Peyer's patch (tissue), 4 donors: ENCODE results near the gene ZNF197.

Experiments
- POLR2A ChIP-seq, 2 donors: fragments of 450-650 bp; IDR thresholded peaks; one replicate each; pipeline ENCODE4 v1.5.1; 2017; ENCODE audit warnings: antibody characterized with exemption in 2 of 2, mild to moderate bottlenecking in 2 of 2, moderate library complexity in 2 of 2
- TF ChIP-seq, protein P1 (sequence below), 6 experiments: fragments of 450-650 bp in 4 of 6; fragments of 200-600 bp in 2 of 6; sonication (generic) in 1 of 6; IDR thresholded peaks; one replicate each; pipeline ENCODE4 v1.5.1; 2017 to 2019; ENCODE audit warnings: antibody characterized with exemption in 6 of 6, mild to moderate bottlenecking in 3 of 6, moderate library complexity in 1 of 6

DNA sequence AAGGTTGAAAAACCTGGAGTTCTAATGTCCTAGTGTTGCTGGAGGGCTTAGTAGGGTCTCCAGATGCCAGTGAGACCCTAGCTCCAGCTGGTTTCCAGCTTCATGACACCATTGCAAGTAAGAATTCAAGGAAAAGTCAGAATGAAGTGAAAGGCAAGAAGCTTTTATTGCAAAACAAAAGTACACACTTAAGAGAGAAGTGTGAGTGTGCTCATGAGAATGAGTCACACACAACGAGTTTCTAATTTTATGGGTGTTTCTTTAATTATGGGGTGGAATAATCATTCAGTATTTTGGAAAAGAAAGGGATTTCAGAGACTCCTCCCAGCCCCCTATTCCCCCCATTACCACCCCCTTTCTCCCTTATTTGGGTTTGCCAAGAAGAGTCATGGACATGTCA is 63.1 kb downstream of the ZNF197 start:
- TF ChIP-seq, protein P1, sequence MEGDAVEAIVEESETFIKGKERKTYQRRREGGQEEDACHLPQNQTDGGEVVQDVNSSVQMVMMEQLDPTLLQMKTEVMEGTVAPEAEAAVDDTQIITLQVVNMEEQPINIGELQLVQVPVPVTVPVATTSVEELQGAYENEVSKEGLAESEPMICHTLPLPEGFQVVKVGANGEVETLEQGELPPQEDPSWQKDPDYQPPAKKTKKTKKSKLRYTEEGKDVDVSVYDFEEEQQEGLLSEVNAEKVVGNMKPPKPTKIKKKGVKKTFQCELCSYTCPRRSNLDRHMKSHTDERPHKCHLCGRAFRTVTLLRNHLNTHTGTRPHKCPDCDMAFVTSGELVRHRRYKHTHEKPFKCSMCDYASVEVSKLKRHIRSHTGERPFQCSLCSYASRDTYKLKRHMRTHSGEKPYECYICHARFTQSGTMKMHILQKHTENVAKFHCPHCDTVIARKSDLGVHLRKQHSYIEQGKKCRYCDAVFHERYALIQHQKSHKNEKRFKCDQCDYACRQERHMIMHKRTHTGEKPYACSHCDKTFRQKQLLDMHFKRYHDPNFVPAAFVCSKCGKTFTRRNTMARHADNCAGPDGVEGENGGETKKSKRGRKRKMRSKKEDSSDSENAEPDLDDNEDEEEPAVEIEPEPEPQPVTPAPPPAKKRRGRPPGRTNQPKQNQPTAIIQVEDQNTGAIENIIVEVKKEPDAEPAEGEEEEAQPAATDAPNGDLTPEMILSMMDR (IDR thresholded peaks at IDR 0.05) = no peak
- TF ChIP-seq POLR2A (IDR thresholded peaks at IDR 0.05) = no peak
